Cardiac muscle cell (in vitro differentiated cells and primary cell): ENCODE measurements around the gene KIAA1671. TPM values are rescaled to one million over a fixed set of nuclear protein-coding genes. Genes with fewer than 3 reads are reported as not detected.

Experiments used
- DNase-seq, 2 donors: peaks; one replicate each; pipeline versions ENCODE4 v3.0.0 to v3.0.0-alpha.2; 2010 to 2017; ENCODE audit warnings: low read depth in 1 of 2, low spot score in 1 of 2
- H3K27ac ChIP-seq: fragments of 200-600 bp; sonication (generic); 2 replicates; pipeline ENCODE4 v1.5.1; 2016
- H3K27me3 ChIP-seq: fragments of 200-600 bp; sonication (generic); 2 replicates; pipeline ENCODE4 v1.6.0; 2016; ENCODE audit warnings: control low read depth
- H3K36me3 ChIP-seq: fragments of 200-600 bp; sonication (generic); 2 replicates; pipeline ENCODE4 v1.5.1; 2016; ENCODE audit warnings: control low read depth
- H3K4me1 ChIP-seq: fragments of 200-600 bp; sonication (generic); 2 replicates; pipeline ENCODE4 v1.8.1; 2017; ENCODE audit warnings: low read depth, mild to moderate bottlenecking, mixed run types
- H3K4me3 ChIP-seq: fragments of 200-600 bp; sonication (generic); 2 replicates; pipeline ENCODE4 v1.5.1; 2016; ENCODE audit warnings: mild to moderate bottlenecking
- H3K9me3 ChIP-seq: fragments of 200-600 bp; sonication (generic); 2 replicates; pipeline ENCODE4 v1.5.1; 2017; ENCODE audit warnings: low read depth, mild to moderate bottlenecking, control low read depth
- CTCF ChIP-seq: IDR thresholded peaks from 2 replicates; pipeline ENCODE4 v1.5.1; 2012; ENCODE audit warnings: low read depth, mild to moderate bottlenecking, low read length
- polyA plus RNA-seq: library from polyadenylated mRNA; unstranded; fragments of >200 nt; fragmentation: Nextera tagmentation; extraction: Ambion mirVana; gene quantifications from 2 replicates; pipeline ENCODE4 v1.2.1, GENCODE V29; 2016
- total RNA-seq: library from RNA; depleted of rRNA; stranded (reverse); fragments of >200 nt; gene quantifications from 2 replicates; pipeline ENCODE4 v1.2.3, GENCODE V29; 2016

KIAA1671 gene
- total and polyA plus RNA-seq, 2 experiments from 2014 or later, result 10.9 to 37.3 TPM

- Histone ChIP-seq H3K36me3 (no peaks in the 10 kb centered on the region), H3K9me3 (no peaks in the 10 kb centered on the region), H3K27ac (peak overlapping the region; percentile 54), H3K27me3 (no peaks in the 10 kb centered on the region), H3K4me1 (no peaks in the 10 kb centered on the region), H3K4me3 (no peak overlapping the region)
- no peak for TF ChIP-seq CTCF
- DNase-seq, result no peak
These were observed 109.3 kb downstream of the KIAA1671 start for GRCh38 chr22:25061605-25062376.

- H3K9me3 ChIP-seq, result no peaks in the 10 kb centered on the region
- no peak for DNase-seq
- no peaks in the 10 kb centered on the region for H3K27me3 ChIP-seq
- H3K4me1 ChIP-seq, result no peaks in the 10 kb centered on the region
- no peak for TF ChIP-seq CTCF
- peak overlapping the region; percentile 54 for H3K27ac ChIP-seq
- no peak overlapping the region for H3K4me3 ChIP-seq
- no peaks in the 10 kb centered on the region for H3K36me3 ChIP-seq
These were observed 110.0 kb downstream of the KIAA1671 start for GRCh38 chr22:25062386-25063085.

GRCh38 chr22:25064894-25065560, 112.5 kb downstream of the KIAA1671 start:
- no peak for TF ChIP-seq CTCF
- Histone ChIP-seq H3K36me3 (no peaks in the 10 kb centered on the region), H3K4me3 (no peak overlapping the region), H3K27me3 (no peaks in the 10 kb centered on the region), H3K9me3 (no peaks in the 10 kb centered on the region), H3K27ac (no peak overlapping the region), H3K4me1 (no peaks in the 10 kb centered on the region)
- peak in 1 of 2 donors; percentile 30 for DNase-seq

GRCh38 chr22:25066861-25067435, 114.4 kb downstream of the KIAA1671 start:
- no peak for DNase-seq
- peaks cover 15% of the 10 kb centered on the region for H3K4me1 ChIP-seq
- no peaks in the 10 kb centered on the region for H3K9me3 ChIP-seq
- no peak for TF ChIP-seq CTCF
- no peaks in the 10 kb centered on the region for H3K27me3 ChIP-seq
- H3K36me3 ChIP-seq, result no peaks in the 10 kb centered on the region
- H3K4me3 ChIP-seq, result no peak overlapping the region
- no peak overlapping the region for H3K27ac ChIP-seq

GRCh38 chr22:25067851-25068421, 115.4 kb downstream of the KIAA1671 start:
- Histone ChIP-seq H3K4me1 (peaks cover 15% of the 10 kb centered on the region), H3K9me3 (no peaks in the 10 kb centered on the region), H3K36me3 (no peaks in the 10 kb centered on the region), H3K27me3 (no peaks in the 10 kb centered on the region), H3K27ac (peak overlapping the region; percentile 73), H3K4me3 (no peak overlapping the region)
- DNase-seq, result no peak
- no peak for TF ChIP-seq CTCF
